IMR-90 (cell line): ENCODE results near the gene AGTPBP1. TPM values are rescaled to one million over a fixed set of nuclear protein-coding genes. Genes with fewer than 3 reads are reported as not detected.

Experiments used
- ATAC-seq: fragments of 200-7000 bp; cut with Tn5 transposase; 2 replicates; pipeline ENCODE4 v1.9.1; 2020; ENCODE audit warnings: low read depth, mild to moderate bottlenecking, moderate library complexity
- BruUV-seq: library from RNA; stranded (reverse); fragments of 400-500 nt; replicated peaks from 2 replicates; lab custom pipeline; 2021; lab: Mats Ljungman, UMichigan
- CTCF ChIA-PET: fragments of 300-600 bp; formaldehyde crosslinking; extraction: SDS; loops from one replicate; lab custom pipeline; 2021; ENCODE audit warnings: antibody characterized with exemption; lab: Yijun Ruan, JAX
- POLR2A ChIA-PET: fragments of 300-600 bp; sonication (Branson Sonifier 250); formaldehyde crosslinking; loops from one replicate; lab custom pipeline; 2022; ENCODE audit warnings: antibody characterized with exemption; ENCODE audit not compliant: unreplicated experiment; lab: Charles Lee
- DNase-seq: peaks from one replicate; pipeline ENCODE4 v3.0.0; 2013
- H2AFZ ChIP-seq: replicated peaks from 2 replicates; pipeline ENCODE3; 2013; ENCODE audit warnings: low read length, mild to moderate bottlenecking; ENCODE audit not compliant: poor library complexity
- H2AK5ac ChIP-seq: 2 replicates; pipeline ENCODE4 v1.6.1; 2013; ENCODE audit warnings: low read depth, low read length, inconsistent platforms
- H2AK9ac ChIP-seq: replicated peaks from 2 replicates; pipeline ENCODE3; 2013; ENCODE audit warnings: mild to moderate bottlenecking, low read depth, low read length, moderate library complexity; ENCODE audit not compliant: poor library complexity
- H2BK120ac ChIP-seq: 2 replicates; pipeline ENCODE4 v1.6.1; 2013; ENCODE audit warnings: low read depth, low read length, inconsistent platforms
- H2BK15ac ChIP-seq: 3 replicates; pipeline ENCODE4 v1.6.1; 2013; ENCODE audit warnings: low read depth, low read length, inconsistent platforms
- H2BK20ac ChIP-seq: 2 replicates; pipeline ENCODE4 v1.6.1; 2013; ENCODE audit warnings: low read depth, mild to moderate bottlenecking, inconsistent platforms, low read length, moderate library complexity
- H2BK5ac ChIP-seq: 2 replicates; pipeline ENCODE4 v1.6.1; 2013; ENCODE audit warnings: mild to moderate bottlenecking, low read depth, low read length, inconsistent platforms; ENCODE audit not compliant: poor library complexity, severe bottlenecking
- H3K14ac ChIP-seq: replicated peaks from 2 replicates; pipeline ENCODE4 v1.6.1; 2013; ENCODE audit warnings: low read depth, low read length, inconsistent platforms
- H3K18ac ChIP-seq: 2 replicates; pipeline ENCODE4 v1.6.1; 2013; ENCODE audit warnings: low read depth, low read length, control low read depth
- H3K23ac ChIP-seq: 2 replicates; pipeline ENCODE4 v1.6.1; 2013; ENCODE audit warnings: low read depth, low read length, inconsistent platforms
- H3K27ac ChIP-seq: 2 replicates; pipeline ENCODE4 v1.5.1; 2013; ENCODE audit warnings: mild to moderate bottlenecking, control low read depth, low read length; ENCODE audit not compliant: insufficient read depth
- H3K27me3 ChIP-seq: 2 replicates; pipeline ENCODE4 v1.6.1; 2013; ENCODE audit warnings: low read length; ENCODE audit not compliant: control insufficient read depth, insufficient read depth
- H3K36me3 ChIP-seq: 2 replicates; pipeline ENCODE4 v1.6.1; 2013; ENCODE audit warnings: low read length, mixed read lengths; ENCODE audit not compliant: control insufficient read depth, insufficient read depth
- H3K4ac ChIP-seq: 2 replicates; pipeline ENCODE4 v1.6.1; 2013; ENCODE audit warnings: low read depth, low read length, inconsistent platforms
- H3K4me1 ChIP-seq: 2 replicates; pipeline ENCODE4 v1.6.1; 2013; ENCODE audit warnings: low read length, mixed read lengths; ENCODE audit not compliant: control insufficient read depth, insufficient read depth
- H3K4me2 ChIP-seq: 2 replicates; pipeline ENCODE4 v1.6.1; 2013; ENCODE audit warnings: low read depth, mild to moderate bottlenecking, control low read depth, low read length, moderate library complexity
- H3K4me3 ChIP-seq: 2 replicates; pipeline ENCODE4 v1.5.1; 2013; ENCODE audit warnings: low read depth, mild to moderate bottlenecking, control low read depth, low read length, moderate library complexity; ENCODE audit not compliant: insufficient read depth
- H3K56ac ChIP-seq: 2 replicates; pipeline ENCODE4 v1.6.1; 2013; ENCODE audit warnings: low read length, inconsistent platforms; ENCODE audit not compliant: insufficient read depth; ENCODE audit errors: extremely low read depth
- H3K79me1 ChIP-seq, 2 experiments: 2 replicates each; pipeline ENCODE4 v1.6.1; 2013; ENCODE audit warnings: low read length in 2 of 2, inconsistent platforms in 1 of 2, low read depth in 1 of 2
- H3K9ac ChIP-seq: 2 replicates; pipeline ENCODE4 v1.6.1; 2013; ENCODE audit warnings: low read depth, low read length, control low read depth
- H3K9me1 ChIP-seq: 2 replicates; pipeline ENCODE4 v1.6.1; 2013; ENCODE audit warnings: low read length, inconsistent platforms; ENCODE audit not compliant: insufficient read depth
- H3K9me3 ChIP-seq: 2 replicates; pipeline ENCODE4 v1.6.1; 2013; ENCODE audit warnings: low read length; ENCODE audit not compliant: control insufficient read depth, insufficient read depth
- H4K20me1 ChIP-seq: 2 replicates; pipeline ENCODE4 v1.6.1; 2013; ENCODE audit warnings: low read length, inconsistent platforms; ENCODE audit not compliant: insufficient read depth
- H4K5ac ChIP-seq: 2 replicates; pipeline ENCODE4 v1.6.1; 2013; ENCODE audit warnings: mild to moderate bottlenecking, low read depth, low read length, control low read depth
- H4K8ac ChIP-seq, 2 experiments: 2 replicates each; pipeline ENCODE4 v1.6.1; 2013; ENCODE audit warnings: low read depth in 2 of 2, low read length in 2 of 2, control low read depth in 1 of 2, inconsistent platforms in 1 of 2
- H4K91ac ChIP-seq: 2 replicates; pipeline ENCODE4 v1.6.1; 2013; ENCODE audit warnings: low read depth, low read length, inconsistent platforms; ENCODE audit not compliant: insufficient read depth
- BHLHE40 ChIP-seq: fragments of 150-350 bp; IDR thresholded peaks from 2 replicates; pipeline ENCODE4 v1.6.1; 2016; ENCODE audit warnings: mild to moderate bottlenecking, low read depth, low read length
- CEBPB ChIP-seq: IDR thresholded peaks from 2 replicates; pipeline ENCODE4 v1.6.1; 2012; ENCODE audit warnings: low read depth, low read length, improper control_type of control experiment
- CHD1 ChIP-seq: IDR thresholded peaks from 2 replicates; pipeline ENCODE4 v1.6.1; 2012; ENCODE audit warnings: low read depth, low read length, improper control_type of control experiment
- CTCF ChIP-seq: conservative IDR thresholded peaks from 2 replicates; pipeline ENCODE4 v1.5.1; 2012; ENCODE audit warnings: mild to moderate bottlenecking, low read depth, low read length, improper control_type of control experiment
- FOS ChIP-seq: fragments of 150-350 bp; IDR thresholded peaks from 2 replicates; pipeline ENCODE4 v1.6.1; 2016; ENCODE audit warnings: low read depth, low read length
- MAFK ChIP-seq: IDR thresholded peaks from 2 replicates; pipeline ENCODE4 v1.6.1; 2012; ENCODE audit warnings: low read depth, low read length, improper control_type of control experiment
- MAZ ChIP-seq: IDR thresholded peaks from 2 replicates; pipeline ENCODE4 v1.6.1; 2012; ENCODE audit warnings: low read depth, mild to moderate bottlenecking, low read length, improper control_type of control experiment, moderate library complexity, borderline replicate concordance
- MXI1 ChIP-seq: IDR thresholded peaks from 2 replicates; pipeline ENCODE4 v1.6.1; 2012; ENCODE audit warnings: low read depth, mild to moderate bottlenecking, low read length, moderate library complexity, borderline replicate concordance
- NFE2L2 ChIP-seq: fragments of 150-350 bp; IDR thresholded peaks from 2 replicates; pipeline ENCODE4 v1.6.1; 2016; ENCODE audit warnings: low read depth, mild to moderate bottlenecking, low read length
- POLR2A ChIP-seq: IDR thresholded peaks from 2 replicates; pipeline ENCODE4 v1.6.1; 2012; ENCODE audit warnings: mild to moderate bottlenecking, low read depth, low read length
- RAD21 ChIP-seq: IDR thresholded peaks from 2 replicates; pipeline ENCODE4 v1.6.1; 2012; ENCODE audit warnings: low read length, improper control_type of control experiment
- RCOR1 ChIP-seq: IDR thresholded peaks from 2 replicates; pipeline ENCODE4 v1.6.1; 2012; ENCODE audit warnings: mild to moderate bottlenecking, low read length, improper control_type of control experiment; ENCODE audit not compliant: insufficient replicate concordance
- RFX5 ChIP-seq: IDR thresholded peaks from 2 replicates; pipeline ENCODE4 v1.8.0; 2012; ENCODE audit warnings: low read depth, mild to moderate bottlenecking, low read length, moderate library complexity
- SMC3 ChIP-seq: fragments of 150-350 bp; IDR thresholded peaks from 2 replicates; pipeline ENCODE4 v1.6.1; 2016; ENCODE audit warnings: low read depth, mild to moderate bottlenecking, antibody characterized with exemption, low read length, moderate library complexity
- USF2 ChIP-seq: fragments of 150-350 bp; IDR thresholded peaks from 2 replicates; pipeline ENCODE4 v1.6.1; 2017; ENCODE audit warnings: mild to moderate bottlenecking, antibody characterized with exemption, low read length, low read depth
- WGBS, 2 experiments: methylation state at CpG; one replicate each; pipeline versions ENCODE4 v1.1.5 to v1.1.7; 2013; ENCODE audit warnings: missing lambda C conversion rate in 2 of 2; ENCODE audit not compliant: insufficient read length in 1 of 2; ENCODE audit errors: extremely low coverage in 2 of 2; 5-methylcytosine and 5-hydroxymethylcytosine counted together
- dilution Hi-C: fragments of 300-500 bp; cut with HindIII; formaldehyde crosslinking; loops from one replicate; pipeline ENCODE4 v1.14.3; 2018; ENCODE audit warnings: low sequenced_read_pairs; ENCODE audit not compliant: unreplicated experiment
- in situ Hi-C: fragments of 300-500 bp; cut with MboI; formaldehyde crosslinking; loops from 3 replicates; pipeline ENCODE4 v1.14.3; 2019; ENCODE audit warnings: low sequenced_read_pairs, inconsistent platforms, mixed read lengths
- intact Hi-C: fragments of 100-400 bp; cut with micrococcal nuclease; formaldehyde crosslinking; loops from 2 replicates; pipeline ENCODE4 v1.10.0; 2022
- polyA plus RNA-seq, 3 experiments: library from polyadenylated mRNA; depleted of rRNA; stranded (reverse); fragments of >200 nt; gene quantifications; 2 replicates each; pipeline ENCODE4 v1.2.3, GENCODE V29; 2012; ENCODE audit warnings: low replicate concordance in 1 of 3
- total RNA-seq: library from RNA; depleted of rRNA; stranded (reverse); fragments of >200 nt; gene quantifications from 2 replicates; pipeline ENCODE4 v1.2.3, GENCODE V29; 2012
- TF ChIP-seq, protein P1 (sequence below): fragments of 150-350 bp; IDR thresholded peaks from 2 replicates; pipeline ENCODE4 v1.6.1; 2016; ENCODE audit warnings: low read depth, mild to moderate bottlenecking, low read length, moderate library complexity, borderline replicate concordance

AGTPBP1 gene
- total and polyA plus RNA-seq, 2 of the 4 experiments (the other 2 are of a cell fraction) = 3.3 to 9.0 TPM

GRCh38 chr9:85554349-85554748, 187.4 kb downstream of the AGTPBP1 start:
- Histone ChIP-seq H3K4me2 (no peak overlapping the region), H3K27me3 (no peaks in the 10 kb centered on the region), H3K9ac (no peak overlapping the region), H3K9me1 (no peaks in the 10 kb centered on the region), H4K8ac (no peak overlapping the region), H3K4ac (no peak overlapping the region), H3K23ac (no peak overlapping the region), H4K5ac (no peak overlapping the region), H3K4me1 (no peaks in the 10 kb centered on the region), H4K20me1 (no peaks in the 10 kb centered on the region), H2AK5ac (no peak overlapping the region), H3K36me3 (no peaks in the 10 kb centered on the region), H3K27ac (no peak overlapping the region), H3K14ac (no peak overlapping the region), H2BK15ac (no peak overlapping the region), H3K79me1 (no peaks in the 10 kb centered on the region), H2BK20ac (no peak overlapping the region), H2BK5ac (no peak overlapping the region), H3K18ac (no peak overlapping the region), H2AFZ (no peak overlapping the region), H2AK9ac (no peak overlapping the region), H4K91ac (no peak overlapping the region), H3K4me3 (no peak overlapping the region), H3K56ac (no peak overlapping the region), H2BK120ac (no peak overlapping the region), H3K9me3 (no peaks in the 10 kb centered on the region)
- DNase-seq (no peak), ATAC-seq (no peak)
- no TSS peak for BruUV-seq
- TF ChIP-seq CHD1 (no peak), BHLHE40 (no peak), RAD21 (no peak), SMC3 (no peak), MAZ (no peak), POLR2A (no peak), MAFK (no peak), CEBPB (no peak), MXI1 (no peak), CTCF (no peak), NFE2L2 (no peak), USF2 (no peak), RFX5 (no peak), FOS (no peak), RCOR1 (no peak)
- TF ChIP-seq, protein P1, sequence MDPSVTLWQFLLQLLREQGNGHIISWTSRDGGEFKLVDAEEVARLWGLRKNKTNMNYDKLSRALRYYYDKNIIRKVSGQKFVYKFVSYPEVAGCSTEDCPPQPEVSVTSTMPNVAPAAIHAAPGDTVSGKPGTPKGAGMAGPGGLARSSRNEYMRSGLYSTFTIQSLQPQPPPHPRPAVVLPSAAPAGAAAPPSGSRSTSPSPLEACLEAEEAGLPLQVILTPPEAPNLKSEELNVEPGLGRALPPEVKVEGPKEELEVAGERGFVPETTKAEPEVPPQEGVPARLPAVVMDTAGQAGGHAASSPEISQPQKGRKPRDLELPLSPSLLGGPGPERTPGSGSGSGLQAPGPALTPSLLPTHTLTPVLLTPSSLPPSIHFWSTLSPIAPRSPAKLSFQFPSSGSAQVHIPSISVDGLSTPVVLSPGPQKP = no peak
- ChIA-PET CTCF (interaction anchor here (0.5 kb wide), 1 partner anchor 132 kb away, joined by 3 read pairs; no protein-coding TSS in a partner anchor), POLR2A (no interaction called here)
- dilution Hi-C loops = no loop called here
- in situ Hi-C loops = no loop called here
- no CpG with 5 or more reads among the region's 1 CpG for WGBS, 2 experiments
- intact Hi-C loops = no loop called here
